ENCODE measurements around the gene ATG4B.

GRCh38 chr2:241607162-241607885 is 30.2 kb upstream of the ATG4B start:
- no peak for TF ChIP-seq POLR2A (IDR thresholded peaks at IDR 0.05; ENCODE audit: low read length)
- TF ChIP-seq GATA1 (IDR thresholded peaks at IDR 0.05; ENCODE audit: low read depth, low read length), result no peak
